OCI-M1 (cell line): ENCODE data around the gene ADAM12.

Source experiments
- DNase-seq: peaks from one replicate; lab custom pipeline; 2025; lab: John Stamatoyannopoulos, UW

ADAM12 gene

DNA sequence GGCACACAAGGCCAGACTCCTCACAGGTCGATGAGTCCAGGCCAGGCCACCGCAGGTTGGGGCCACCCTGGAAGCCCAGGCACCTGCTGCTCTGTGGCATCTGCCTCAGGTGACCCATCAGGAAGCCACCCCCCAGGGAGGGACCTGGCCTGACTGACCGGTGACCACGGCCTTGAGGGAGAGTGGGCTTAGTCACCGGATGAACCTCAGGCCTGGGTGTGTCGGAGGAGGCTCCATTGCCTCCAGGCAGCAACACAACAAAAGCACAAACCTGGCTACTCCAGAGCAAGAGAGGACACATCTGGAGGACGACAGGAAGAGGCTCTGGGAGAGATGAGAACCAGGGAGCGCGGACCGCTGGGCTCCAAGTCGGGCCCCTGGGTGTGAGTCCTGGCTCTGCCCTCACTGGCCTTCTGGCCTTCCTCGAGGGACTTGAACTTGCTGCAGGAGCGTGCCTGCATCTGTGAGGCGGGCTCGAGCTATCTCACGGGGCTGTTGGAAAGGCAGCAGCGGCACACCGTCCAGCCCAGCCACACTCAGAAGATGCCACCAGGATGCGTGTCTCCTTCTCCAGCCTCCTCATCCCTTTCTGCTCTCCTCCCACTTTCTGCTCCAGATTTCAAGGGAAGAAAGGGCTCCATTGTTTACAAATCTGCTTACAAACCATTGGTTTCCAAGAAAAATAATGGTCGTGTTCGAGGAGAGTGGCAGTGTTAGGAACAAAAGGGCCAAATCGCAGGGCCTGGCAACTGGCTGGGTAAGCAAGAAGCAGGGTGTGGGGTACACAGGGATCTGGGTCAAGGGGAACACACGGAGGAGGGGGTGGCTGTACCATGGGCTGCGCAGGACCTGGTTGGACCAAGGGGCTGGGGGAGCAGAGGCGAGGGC is 152.9 kb downstream of the ADAM12 start:
- no peak for DNase-seq

DNA sequence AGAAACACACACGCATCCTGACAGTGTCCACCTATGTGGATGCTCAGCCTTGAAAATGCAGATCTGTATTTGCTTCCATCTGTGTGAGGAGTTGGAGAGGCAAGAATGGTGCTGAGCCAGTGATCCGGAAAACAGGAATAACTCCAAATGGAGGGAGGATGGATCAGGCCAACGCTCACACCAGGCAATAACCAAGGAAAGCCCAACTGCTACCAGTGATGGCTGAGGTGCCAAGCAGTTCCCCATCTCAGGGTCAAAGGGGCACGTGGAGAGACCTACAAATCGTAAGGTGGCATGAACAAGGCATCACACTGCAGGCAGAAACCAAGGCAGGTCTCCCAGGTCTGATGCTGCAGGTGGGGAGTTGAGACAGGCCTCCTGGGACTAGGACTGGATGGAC is 153.6 kb downstream of the ADAM12 start:
- DNase-seq = no peak

DNA sequence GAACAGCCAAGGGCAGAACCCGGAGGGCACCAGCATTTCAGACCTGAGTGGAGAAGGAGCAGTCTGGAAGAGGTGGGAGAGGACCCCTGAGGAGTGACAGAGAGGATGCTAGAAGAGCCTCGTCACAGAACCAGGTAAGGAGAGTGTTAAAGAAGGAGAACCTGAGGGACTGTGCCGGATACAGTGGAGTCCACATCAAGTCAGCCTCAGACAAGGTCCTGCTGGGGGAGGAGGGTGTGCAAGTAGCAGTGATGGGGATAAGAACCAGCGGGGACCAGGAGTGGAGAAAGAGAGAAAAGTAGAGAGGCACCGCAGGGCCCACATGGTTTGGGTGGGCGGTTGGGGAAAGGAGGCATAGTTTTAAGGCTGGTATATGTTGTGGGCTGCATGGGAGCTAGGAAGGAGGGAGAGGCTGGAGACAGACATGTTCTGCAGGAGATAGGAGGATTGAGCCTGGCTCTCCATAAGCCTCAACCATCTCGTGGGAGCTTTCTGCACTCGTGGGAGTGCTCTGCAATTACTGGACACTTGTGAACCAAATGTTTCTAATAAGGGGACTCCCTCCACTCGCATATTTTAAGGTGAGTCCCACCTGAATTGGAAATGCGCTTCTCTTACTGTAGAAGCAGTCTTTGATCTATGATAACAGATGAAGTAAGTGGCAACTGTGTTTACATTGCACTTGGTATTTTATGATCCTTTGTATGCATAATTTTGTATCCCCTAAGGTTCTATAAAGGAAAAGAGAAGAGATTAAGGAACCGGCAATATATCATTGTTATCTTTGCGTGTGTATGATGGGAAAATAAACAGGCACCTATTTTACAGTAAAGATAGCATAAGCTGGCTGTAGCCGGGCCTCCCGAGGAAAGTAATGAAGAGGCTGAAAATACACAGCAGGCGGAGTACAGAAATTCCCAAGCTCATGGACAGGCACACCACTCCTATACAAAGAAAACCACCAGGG is 154.8 kb downstream of the ADAM12 start:
- DNase-seq = no peak

DNA sequence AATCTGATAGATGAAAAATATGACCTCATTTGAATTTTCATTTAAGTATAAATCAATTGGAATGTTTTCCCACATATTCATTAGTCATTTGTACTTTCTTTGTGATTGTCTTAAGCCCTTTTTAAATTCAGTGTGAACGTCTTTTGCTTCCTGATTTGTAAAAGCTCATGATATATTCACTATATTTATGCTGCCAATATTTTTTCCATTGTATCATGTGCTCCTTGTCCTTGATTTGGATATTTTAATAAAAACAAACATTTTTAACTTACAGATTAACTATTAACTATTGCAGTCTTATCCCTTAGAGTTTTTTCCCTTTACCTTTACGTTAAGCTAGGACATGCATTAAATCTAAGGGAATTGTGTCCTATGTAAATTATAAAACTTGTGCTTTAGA is 157.7 kb downstream of the ADAM12 start:
- DNase-seq = no peak

DNA sequence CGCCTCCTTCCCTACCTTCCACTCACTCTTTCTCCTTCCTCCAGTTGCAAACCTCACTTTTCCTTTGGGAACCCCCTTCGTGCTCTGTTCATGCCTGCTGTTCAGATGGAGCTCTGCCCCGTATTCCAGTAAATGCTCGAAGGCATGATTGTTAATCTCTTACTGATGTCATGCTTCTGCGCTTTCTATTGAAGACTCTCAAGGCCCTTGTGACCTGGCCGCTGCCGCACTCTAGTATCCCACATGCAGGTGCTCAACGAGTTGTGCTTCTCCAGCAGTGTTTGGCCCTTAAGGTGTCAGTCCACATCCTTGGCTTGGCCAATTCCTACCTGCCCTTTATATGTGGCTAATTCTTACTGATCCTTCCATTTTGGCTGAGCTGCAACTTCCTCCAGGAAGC is 158.6 kb downstream of the ADAM12 start:
- no peak for DNase-seq

DNA sequence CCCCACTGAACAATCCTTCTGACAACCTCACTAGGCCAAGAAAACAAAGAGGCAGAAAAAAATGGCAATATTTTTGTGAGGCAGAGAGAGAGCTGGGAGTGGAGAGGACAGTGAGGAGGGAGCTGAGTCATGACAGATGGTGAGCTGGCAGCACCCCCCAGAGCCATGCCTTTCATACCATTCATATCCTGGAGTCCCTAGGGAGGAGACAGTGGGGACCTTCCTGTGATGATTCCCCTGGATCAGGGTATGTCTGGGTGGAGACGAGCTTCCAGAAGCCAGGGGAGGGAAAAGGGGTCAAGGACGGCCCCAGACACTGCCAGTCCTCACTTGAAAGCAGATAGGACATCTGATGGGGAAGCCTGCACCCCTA is 160.5 kb downstream of the ADAM12 start:
- no peak for DNase-seq

DNA sequence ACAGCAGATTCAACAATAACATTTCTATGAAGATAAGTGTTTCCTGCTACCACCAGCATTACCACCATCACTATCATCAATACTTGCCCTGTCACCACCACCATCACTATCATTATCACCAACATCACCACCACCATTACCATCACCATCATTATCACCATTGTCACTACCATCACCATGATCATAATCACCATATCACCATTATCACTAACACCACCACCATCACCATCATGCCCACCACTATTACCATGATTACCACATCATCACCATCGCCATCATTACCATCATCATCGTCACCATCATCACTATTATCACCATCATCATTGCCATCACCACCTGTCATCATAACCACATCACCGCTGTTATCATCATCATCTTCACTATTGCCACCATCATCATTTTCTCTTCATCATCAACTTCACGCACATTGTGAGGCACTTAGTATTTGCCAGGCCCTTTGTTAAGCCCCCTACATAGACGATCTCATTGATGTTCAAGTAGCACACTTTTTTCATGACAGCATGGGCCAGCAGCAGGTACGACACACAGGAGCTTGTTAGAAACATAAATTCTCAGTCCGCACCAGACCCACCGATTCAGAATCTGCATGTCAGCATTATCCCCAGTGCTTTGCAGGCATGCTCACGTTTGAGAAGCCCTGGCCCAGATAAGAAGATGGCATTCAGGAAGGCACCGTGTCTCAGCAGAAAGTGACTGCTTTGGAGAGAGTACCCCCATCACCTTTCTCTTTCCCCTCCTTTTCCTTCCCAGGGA is 161.1 kb downstream of the ADAM12 start:
- DNase-seq = no peak

DNA sequence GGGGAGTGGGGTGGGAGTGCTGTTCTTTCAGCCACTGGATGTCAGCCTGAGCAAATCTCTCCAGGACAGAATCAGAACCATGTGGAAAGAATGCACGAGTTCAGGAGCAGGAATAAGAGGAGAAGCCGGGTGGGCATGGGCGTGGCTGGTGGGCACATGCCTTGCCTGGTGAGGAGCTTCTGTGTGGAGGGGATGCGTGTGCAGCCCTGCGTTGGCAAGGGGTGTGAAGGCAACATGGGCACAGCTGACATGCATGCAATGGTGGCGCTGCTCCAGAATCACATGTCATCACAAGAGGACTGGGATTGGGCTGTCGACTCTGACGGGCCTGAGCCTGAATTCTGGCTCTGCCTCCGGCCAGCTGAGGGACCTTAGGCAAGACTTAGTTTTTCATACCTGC is 162.1 kb downstream of the ADAM12 start:
- DNase-seq = no peak

DNA sequence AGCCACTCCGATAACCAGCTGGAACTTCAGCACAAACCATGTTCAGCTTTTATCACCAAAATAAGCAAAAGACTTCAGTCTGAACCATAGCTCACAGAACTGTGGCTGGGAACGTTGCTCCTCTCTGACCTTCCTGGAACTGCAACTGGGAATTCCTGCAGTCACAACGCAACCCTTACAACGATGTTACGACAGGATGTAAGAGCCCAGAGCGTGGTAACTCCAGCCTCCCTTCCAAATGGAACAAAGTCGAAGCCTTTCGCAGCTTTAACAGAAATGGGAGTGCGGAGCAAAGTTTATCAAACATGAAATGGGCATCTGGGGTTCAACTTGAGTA is 162.6 kb downstream of the ADAM12 start:
- no peak for DNase-seq

DNA sequence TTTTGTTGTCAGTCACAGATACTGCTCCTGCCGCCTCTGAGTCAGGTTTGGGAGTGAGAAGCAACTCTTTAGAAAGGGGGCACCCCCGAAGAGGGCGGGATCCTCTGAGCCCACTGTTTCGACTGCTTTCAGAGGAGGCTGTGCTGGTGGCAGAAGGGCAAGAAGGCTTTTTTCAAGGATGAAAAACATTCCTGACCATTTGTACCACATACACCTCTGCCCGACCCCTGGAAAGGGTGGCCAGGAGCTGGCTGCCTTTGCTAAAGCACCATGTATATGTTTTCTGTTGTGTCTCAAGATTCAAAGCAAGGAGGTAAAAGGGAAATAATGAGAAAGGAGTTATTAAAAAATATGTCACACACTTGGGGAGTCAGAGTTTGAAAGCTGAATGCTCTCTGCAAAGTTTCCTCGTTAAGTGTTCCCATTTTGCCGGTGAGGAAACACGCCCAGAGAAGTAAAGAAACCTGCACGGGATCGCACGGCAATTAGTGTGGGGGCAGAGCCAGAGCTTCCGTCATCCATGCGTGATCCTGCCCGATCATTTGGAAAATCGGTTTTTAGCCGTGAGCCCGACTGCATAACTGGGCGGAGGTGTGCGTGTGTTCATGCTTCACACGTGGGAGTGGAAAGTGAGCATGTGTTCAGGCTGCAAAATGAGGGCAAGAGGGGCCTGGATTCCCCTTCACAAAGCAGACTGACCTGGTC is 163.2 kb downstream of the ADAM12 start:
- no peak for DNase-seq

DNA sequence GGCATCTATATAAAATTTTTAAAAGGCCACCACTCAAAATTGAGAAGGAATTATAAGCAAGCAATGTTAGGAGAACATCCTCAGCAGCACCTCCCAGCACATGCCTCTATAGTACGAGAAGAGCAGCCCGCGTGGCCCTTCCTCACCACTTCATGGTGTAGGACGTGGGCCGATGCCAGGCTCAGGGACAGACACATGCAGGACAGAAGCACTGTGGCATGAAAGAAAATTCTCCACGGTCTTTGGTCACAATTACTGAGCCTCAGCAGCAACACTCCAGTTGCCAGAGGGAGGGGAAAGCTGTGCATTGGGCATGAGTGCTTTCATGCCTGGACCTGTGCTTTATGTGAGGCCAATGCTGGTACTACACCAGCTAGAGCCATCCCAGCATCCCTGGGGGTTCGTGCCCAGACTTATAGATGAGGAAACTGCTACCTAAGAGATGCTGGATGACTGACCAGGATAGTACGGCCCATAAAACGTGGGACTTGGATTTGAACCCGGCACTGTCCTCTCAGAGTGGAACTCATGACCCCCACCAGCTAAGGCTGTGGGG is 164.7 kb downstream of the ADAM12 start:
- DNase-seq = no peak

DNA sequence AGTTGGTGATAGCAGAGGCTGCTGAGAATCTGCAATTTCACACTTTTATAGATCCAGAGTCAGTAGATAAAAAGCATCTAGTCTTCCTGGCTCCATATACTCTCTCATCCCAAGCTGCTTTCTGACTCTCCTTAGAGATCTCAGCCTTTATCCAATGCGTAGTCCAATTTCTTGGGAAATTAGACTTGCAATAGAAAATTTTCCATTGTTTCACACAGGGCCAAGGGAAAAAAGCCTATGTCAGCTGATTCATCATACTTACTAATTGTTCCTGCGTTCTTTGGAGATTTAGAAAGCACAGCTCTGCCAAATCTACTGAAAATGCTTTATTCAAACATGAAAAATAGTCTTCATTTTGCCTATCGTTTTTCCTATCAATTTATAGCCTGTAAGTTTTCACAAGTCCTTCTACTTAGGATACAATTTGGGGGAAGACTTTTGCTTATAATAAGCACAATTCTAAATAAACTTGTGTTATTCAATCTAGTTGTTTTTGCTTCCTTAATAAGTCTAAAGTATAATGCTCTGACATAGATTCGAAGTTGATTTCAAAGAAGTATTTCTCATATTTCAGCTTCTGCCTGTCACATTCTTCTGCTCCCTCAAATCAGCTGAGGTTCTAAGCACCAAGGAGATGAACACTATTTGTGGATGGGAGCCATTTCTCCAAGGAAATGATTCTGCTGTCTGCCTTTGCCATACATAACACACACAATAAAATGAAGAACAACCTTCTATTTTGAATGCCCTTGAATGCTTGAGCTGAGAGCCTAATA is 165.4 kb downstream of the ADAM12 start:
- no peak for DNase-seq

DNA sequence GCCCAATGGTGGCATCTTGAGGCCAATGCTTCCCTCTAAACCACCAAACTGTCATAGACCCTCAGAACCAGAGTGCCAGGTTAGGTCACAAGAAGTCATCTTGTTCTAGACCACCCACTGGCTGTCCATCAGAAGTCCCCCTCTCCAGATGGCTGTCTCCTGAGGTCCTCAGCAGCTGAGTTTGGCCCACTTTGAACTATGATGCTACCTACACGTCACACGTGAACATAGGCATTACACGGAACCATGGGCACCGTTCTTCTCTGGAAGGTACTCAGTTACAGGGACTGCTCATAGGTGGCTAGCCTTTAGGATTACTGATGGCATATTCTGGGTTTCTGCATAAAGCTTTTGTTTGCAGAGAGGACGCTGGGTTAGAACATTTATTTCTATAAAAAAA is 166.4 kb downstream of the ADAM12 start:
- no peak for DNase-seq

DNA sequence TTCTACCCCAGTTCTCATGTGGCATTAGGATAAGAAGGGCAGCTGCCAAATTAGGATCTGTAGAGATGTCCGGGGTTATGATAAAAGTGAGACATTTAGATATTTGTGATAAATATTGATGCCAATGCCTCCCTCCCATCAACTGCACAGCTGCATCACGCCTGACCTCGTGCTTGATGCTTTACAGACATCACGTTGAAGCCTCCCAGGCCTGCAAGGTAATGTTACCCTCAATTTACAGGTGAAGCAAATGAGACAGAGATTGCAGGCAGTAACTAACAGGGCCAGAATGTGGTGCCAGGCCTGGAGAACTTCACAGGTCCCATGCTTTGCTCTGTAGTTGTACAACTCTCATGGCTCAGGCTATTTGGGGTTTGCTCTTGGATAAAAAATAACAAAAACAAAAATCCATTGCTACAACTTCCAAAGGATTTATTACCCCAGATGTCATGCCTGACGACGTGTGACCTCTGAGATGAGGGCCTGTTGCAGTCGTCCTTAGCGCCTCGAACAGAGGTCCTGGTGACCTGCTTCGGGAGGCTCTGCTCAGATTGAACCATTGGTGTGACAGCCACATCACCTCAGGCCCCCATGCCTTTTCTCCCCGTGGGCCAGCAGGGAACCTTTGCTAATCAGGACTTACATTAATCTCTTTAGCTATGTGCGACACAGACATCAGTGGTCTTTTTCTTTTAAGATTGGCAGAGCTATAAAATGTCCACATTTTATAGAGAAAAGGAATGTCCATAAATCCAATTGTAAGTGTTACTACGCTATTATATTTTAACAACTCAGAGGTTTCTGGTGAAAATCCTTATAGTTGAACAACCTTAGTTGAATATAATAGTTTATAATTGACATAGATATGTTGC is 169.3 kb downstream of the ADAM12 start:
- DNase-seq = no peak

DNA sequence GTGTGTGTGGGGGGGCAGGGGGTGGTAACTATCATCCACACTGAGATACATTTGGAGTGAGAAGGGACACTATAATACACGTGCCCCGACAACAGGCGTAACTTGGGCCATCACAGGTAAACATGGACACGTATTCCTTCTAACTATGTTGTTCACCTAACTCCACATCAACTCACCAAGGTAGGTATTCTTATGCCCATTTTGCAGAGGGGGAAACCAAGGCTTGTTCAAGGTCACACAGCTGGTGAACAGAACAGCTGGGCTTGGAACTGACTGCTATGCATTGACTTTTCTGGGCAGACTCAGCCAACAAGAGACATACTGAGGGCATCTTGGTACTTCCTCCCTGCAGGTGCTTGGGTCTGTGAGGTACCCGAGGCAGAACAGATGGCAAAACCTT is 170.1 kb downstream of the ADAM12 start:
- DNase-seq = no peak

DNA sequence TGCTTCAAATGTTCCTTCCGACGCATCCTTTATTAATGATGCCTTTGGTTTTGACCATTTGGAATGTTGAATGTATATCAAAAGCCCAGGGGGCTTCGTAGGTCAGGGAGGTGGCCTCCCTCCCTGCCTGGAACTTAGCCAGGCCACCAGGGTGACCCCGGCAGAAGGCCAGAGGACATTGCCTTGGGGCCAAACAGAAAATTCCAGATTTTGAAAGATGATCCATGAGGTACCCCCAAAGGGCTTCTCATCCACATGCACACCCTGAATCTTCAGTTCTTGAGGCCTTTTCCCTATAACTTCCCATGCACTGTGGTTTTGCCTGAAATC is 171.7 kb downstream of the ADAM12 start:
- DNase-seq = no peak

DNA sequence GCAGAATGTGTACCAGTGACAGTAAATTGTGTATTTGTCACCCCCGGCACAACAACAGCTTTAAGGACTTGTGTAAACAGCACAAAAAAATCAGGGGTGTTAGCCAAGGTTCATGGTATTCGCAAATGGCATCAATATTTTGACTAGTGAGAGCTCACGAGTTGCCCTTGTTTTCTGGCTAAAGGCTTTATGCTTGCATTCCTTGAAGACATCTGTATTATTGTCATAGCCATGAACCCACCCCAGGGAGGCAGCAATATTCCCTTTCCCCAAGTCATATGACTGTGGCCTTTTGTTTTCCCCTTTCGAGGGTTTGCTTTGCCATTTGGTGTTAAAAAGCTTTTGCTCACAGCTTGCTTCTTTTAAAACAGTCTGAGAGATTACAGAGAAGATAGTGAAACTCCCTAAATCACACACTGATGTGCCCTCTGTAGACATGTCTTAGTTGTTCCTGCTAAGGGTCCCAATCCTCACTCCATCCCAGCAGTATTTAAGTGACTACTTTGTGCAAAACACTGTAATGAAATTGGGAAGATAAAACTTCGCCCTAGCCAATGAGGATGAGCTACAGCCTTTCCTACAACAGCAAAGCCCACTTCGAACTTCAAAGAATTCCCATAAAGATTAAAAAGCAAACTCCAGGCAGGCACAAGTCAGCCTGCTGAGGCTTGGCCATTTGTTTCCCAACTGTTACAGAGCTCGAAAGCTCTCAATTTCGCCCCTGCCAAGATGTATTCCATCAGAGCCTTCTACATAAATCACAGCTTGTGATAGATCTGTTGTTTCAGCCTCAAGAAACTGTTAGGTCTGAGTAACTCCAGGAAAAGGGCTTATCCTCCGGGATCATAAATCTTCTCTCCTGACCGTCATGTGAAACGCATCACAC is 172.3 kb downstream of the ADAM12 start:
- no peak for DNase-seq

DNA sequence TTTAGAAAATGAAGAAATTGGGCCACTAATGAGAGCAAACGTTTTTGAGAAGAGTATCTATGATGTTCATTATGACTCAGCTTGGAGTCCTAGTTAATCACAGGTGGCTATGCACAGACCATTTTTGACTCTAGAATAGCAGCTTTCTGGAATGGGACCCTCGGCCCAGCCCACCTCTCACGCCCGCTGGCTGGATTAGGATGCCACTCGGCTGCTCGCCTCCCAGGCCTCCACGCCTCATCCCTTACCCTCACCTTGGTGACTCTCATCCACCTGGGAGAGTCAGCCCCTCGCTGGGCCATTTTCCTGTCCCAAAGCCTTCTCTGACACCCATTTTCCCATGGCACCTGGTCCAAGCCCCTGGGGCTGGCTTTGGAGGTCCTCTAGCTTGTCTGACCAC is 173.6 kb downstream of the ADAM12 start:
- no peak for DNase-seq

DNA sequence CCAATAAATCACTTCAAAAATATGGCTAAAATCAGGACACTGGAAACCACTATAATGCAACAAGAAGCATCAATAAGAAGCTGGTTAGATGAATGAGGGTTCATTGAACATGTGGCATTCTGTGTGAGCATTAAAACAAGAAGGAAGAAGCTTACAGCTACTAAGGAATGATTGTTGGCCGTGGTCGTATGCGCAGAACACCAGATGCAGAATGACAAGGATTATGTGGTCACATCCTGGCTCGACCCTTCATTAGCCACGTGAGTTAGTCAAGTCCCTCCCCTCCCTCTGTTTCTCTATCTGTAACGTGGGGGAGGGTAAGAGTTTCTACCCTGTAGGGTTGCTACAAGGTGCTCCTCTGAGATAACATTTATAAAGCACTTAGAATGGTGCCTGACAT is 174.3 kb downstream of the ADAM12 start:
- DNase-seq = peak; percentile 62
